WTC11 (cell line): ENCODE measurements around the gene HOXD13. TPM values are rescaled to one million over a fixed set of nuclear protein-coding genes. Genes with fewer than 3 reads are reported as not detected.

ENCODE experiments used
- ATAC-seq: fragments of 200-7000 bp; cut with Tn5 transposase; 2 replicates; pipeline ENCODE4 v1.10.0; 2021; ENCODE audit warnings: mild to moderate bottlenecking, moderate library complexity
- CTCF ChIA-PET: fragments of 300-600 bp; sonication (Branson Sonifier 250); formaldehyde crosslinking; loops from one replicate; lab custom pipeline; 2021; ENCODE audit warnings: antibody characterized with exemption; lab: Charles Lee
- POLR2A ChIA-PET: fragments of 350-600 bp; sonication (Branson Sonifier 250); formaldehyde crosslinking; loops from one replicate; lab custom pipeline; 2021; ENCODE audit warnings: antibody characterized with exemption; lab: Charles Lee
- DNase-seq: peaks from one replicate; pipeline ENCODE4 v3.0.0; 2021; ENCODE audit warnings: low spot score
- H3K27ac Mint-ChIP-seq: 2 replicates; pipeline ENCODE4 v1.8.0; 2021; ENCODE audit warnings: mixed read lengths
- H3K27me3 Mint-ChIP-seq: 2 replicates; pipeline ENCODE4 v1.8.0; 2021; ENCODE audit warnings: low read depth, mild to moderate bottlenecking, moderate library complexity, mixed read lengths
- H3K36me3 Mint-ChIP-seq: 2 replicates; pipeline ENCODE4 v1.8.0; 2021; ENCODE audit warnings: mixed read lengths
- H3K4me1 Mint-ChIP-seq: 2 replicates; pipeline ENCODE4 v1.8.0; 2022; ENCODE audit warnings: mixed read lengths
- H3K4me3 Mint-ChIP-seq: 2 replicates; pipeline ENCODE4 v1.8.0; 2021; ENCODE audit warnings: mild to moderate bottlenecking, moderate library complexity, mixed read lengths
- H3K9me3 Mint-ChIP-seq: 2 replicates; pipeline ENCODE4 v1.8.0; 2021; ENCODE audit warnings: mixed read lengths
- CTCF ChIP-seq: fragments of 200-600 bp; IDR thresholded peaks from 2 replicates; pipeline ENCODE4 v1.8.0; 2022; ENCODE audit warnings: antibody characterized with exemption
- E2F1 ChIP-seq: sonication (generic); formaldehyde crosslinking; IDR thresholded peaks from 2 replicates; pipeline ENCODE4 v1.8.0; 2022; ENCODE audit warnings: mild to moderate bottlenecking, missing genetic modification reagents
- EMX1 ChIP-seq: fragments of 250-450 bp; sonication (Bioruptor Pico); IDR thresholded peaks from 2 replicates; pipeline ENCODE4 v1.8.0; 2021; ENCODE audit warnings: mild to moderate bottlenecking
- ERG ChIP-seq: fragments of 250-450 bp; sonication (Bioruptor Pico); IDR thresholded peaks from 2 replicates; pipeline ENCODE4 v1.8.0; 2021; ENCODE audit warnings: mild to moderate bottlenecking
- FOXK1 ChIP-seq: sonication (generic); formaldehyde crosslinking; IDR thresholded peaks from 2 replicates; pipeline ENCODE4 v1.8.0; 2022; ENCODE audit warnings: mild to moderate bottlenecking, moderate library complexity, missing genetic modification reagents
- HMGA2 ChIP-seq: fragments of 250-450 bp; sonication (Bioruptor Pico); IDR thresholded peaks from 2 replicates; pipeline ENCODE4 v1.4.0; 2021; ENCODE audit warnings: mild to moderate bottlenecking, moderate library complexity
- MLX ChIP-seq: sonication (generic); formaldehyde crosslinking; IDR thresholded peaks from 2 replicates; pipeline ENCODE4 v1.8.1; 2023; ENCODE audit warnings: mild to moderate bottlenecking, missing genetic modification reagents, moderate library complexity
- NR1H2 ChIP-seq: sonication (generic); formaldehyde crosslinking; IDR thresholded peaks from 2 replicates; pipeline ENCODE4 v1.9.0; 2021; ENCODE audit warnings: mild to moderate bottlenecking, moderate library complexity, missing genetic modification reagents
- USF1 ChIP-seq: sonication (generic); formaldehyde crosslinking; IDR thresholded peaks from 2 replicates; pipeline ENCODE4 v1.8.0; 2022; ENCODE audit warnings: mild to moderate bottlenecking, missing genetic modification reagents
- ZNF138 ChIP-seq: sonication (generic); formaldehyde crosslinking; conservative IDR thresholded peaks from 2 replicates; pipeline ENCODE4 v1.8.1; 2022; ENCODE audit warnings: mild to moderate bottlenecking, moderate library complexity, missing genetic modification reagents
- ZNF232 ChIP-seq: sonication (generic); formaldehyde crosslinking; IDR thresholded peaks from 2 replicates; pipeline ENCODE4 v1.8.0; 2022; ENCODE audit warnings: mild to moderate bottlenecking, missing genetic modification reagents
- ZNF281 ChIP-seq: sonication (generic); formaldehyde crosslinking; IDR thresholded peaks from 2 replicates; pipeline ENCODE4 v1.8.0; 2023; ENCODE audit warnings: mild to moderate bottlenecking, missing genetic modification reagents
- ZNF425 ChIP-seq: fragments of 250-450 bp; sonication (Bioruptor Pico); conservative IDR thresholded peaks from 2 replicates; pipeline ENCODE4 v1.9.0; 2021; ENCODE audit warnings: mild to moderate bottlenecking
- total RNA-seq: library from RNA; stranded (reverse); gene quantifications from 3 replicates; pipeline ENCODE4 v1.2.3, GENCODE V29; 2021
- TF ChIP-seq, protein P1 (sequence below): sonication (generic); formaldehyde crosslinking; conservative IDR thresholded peaks from 2 replicates; pipeline ENCODE4 v1.8.1; 2023; ENCODE audit warnings: mild to moderate bottlenecking, low read depth, missing genetic modification reagents, moderate library complexity

Gene HOXD13
- total RNA-seq, 1 experiment from 2014 or later: not detected

GRCh38 chr2:176110415-176111308 lies 18.1 kb downstream of the HOXD13 start:
- ATAC-seq (no peak), DNase-seq (no peak)
- POLR2A ChIA-PET: no interaction called here
- no peak overlapping the region for H3K27ac Mint-ChIP-seq
- peaks cover 98% of the 10 kb centered on the region for H3K27me3 Mint-ChIP-seq
- no peaks in the 10 kb centered on the region for H3K9me3 Mint-ChIP-seq
- H3K4me1 Mint-ChIP-seq: peaks cover 33% of the 10 kb centered on the region
- TF ChIP-seq NR1H2 (CRISPR knock-in tag) (no peak), HMGA2 (CRISPR knock-in tag) (no peak), ERG (CRISPR knock-in tag) (no peak), ZNF425 (CRISPR knock-in tag) (no peak), MLX (CRISPR knock-in tag) (no peak), ZNF232 (CRISPR knock-in tag) (no peak), USF1 (CRISPR knock-in tag) (no peak), CTCF (no peak), EMX1 (no peak), FOXK1 (CRISPR knock-in tag) (no peak), ZNF138 (no peak), ZNF281 (CRISPR knock-in tag) (no peak), E2F1 (CRISPR knock-in tag) (no peak)
- TF ChIP-seq, protein P1, sequence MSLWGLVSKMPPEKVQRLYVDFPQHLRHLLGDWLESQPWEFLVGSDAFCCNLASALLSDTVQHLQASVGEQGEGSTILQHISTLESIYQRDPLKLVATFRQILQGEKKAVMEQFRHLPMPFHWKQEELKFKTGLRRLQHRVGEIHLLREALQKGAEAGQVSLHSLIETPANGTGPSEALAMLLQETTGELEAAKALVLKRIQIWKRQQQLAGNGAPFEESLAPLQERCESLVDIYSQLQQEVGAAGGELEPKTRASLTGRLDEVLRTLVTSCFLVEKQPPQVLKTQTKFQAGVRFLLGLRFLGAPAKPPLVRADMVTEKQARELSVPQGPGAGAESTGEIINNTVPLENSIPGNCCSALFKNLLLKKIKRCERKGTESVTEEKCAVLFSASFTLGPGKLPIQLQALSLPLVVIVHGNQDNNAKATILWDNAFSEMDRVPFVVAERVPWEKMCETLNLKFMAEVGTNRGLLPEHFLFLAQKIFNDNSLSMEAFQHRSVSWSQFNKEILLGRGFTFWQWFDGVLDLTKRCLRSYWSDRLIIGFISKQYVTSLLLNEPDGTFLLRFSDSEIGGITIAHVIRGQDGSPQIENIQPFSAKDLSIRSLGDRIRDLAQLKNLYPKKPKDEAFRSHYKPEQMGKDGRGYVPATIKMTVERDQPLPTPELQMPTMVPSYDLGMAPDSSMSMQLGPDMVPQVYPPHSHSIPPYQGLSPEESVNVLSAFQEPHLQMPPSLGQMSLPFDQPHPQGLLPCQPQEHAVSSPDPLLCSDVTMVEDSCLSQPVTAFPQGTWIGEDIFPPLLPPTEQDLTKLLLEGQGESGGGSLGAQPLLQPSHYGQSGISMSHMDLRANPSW (CRISPR knock-in tag): no peak
- TF ChIP-seq, all 79 proteins: peak for 0
- CTCF ChIA-PET: interaction anchor here (0.6 to 2.2 kb wide), 12 partner anchors 10 to 444 kb away, joined by 3 to 15 read pairs (median 4); partner anchors contain the start of gene HOXD9
- Mint-ChIP-seq H3K4me3 (no peak overlapping the region), H3K36me3 (0 out of 2 replicates have a peak, but pooled peaks cover 4% of the 10 kb centered on the region)
